Activated effector memory CD4-positive, alpha-beta T cell treated with anti-CD3 and anti-CD28 coated beads, Interleukin-2, amount 50 U/mL, for 16 hours (primary cell): ENCODE data around the gene FNDC11.
A peak's percentile ranks its signal among the peaks of the same experiment; 100 is the strongest.
"Not testable (repeated sequence)": the region's sequence is repeated elsewhere in the genome, so short reads cannot be mapped to it uniquely, and the experiment has no call there.

Source experiments
- DNase-seq: peaks from one replicate; pipeline ENCODE4 v3.0.0-alpha.2; 2020

The FNDC11 gene

GRCh38 chr20:63553933-63554290 lies at the start of gene FNDC11:
TSS of gene FNDC11 (plus strand) at chr20:63554159. CDS start at chr20:63555664, 1,505 bp downstream.
- peak; percentile 84 for DNase-seq

- DNase-seq: no peak
These were observed 49.3 kb upstream of the FNDC11 start for GRCh38 chr20:63504642-63505041.

GRCh38 chr20:63505281-63505680 lies 48.7 kb upstream of the FNDC11 start:
- DNase-seq: no peak

- no peak for DNase-seq
These were observed 48.2 kb upstream of the FNDC11 start for GRCh38 chr20:63505723-63506122.

GRCh38 chr20:63507083-63507743 lies 46.7 kb upstream of the FNDC11 start:
- no peak for DNase-seq

GRCh38 chr20:63508072-63508768 lies 45.7 kb upstream of the FNDC11 start:
- DNase-seq: no peak

GRCh38 chr20:63509088-63509564 lies 44.8 kb upstream of the FNDC11 start:
- DNase-seq: no peak

GRCh38 chr20:63513207-63513606 lies 40.8 kb upstream of the FNDC11 start:
- no peak for DNase-seq

- not testable (repeated sequence) for DNase-seq
These were observed 39.4 kb upstream of the FNDC11 start for GRCh38 chr20:63514520-63514919.

- no peak for DNase-seq
These were observed 36.3 kb upstream of the FNDC11 start for GRCh38 chr20:63517376-63518309.

- no peak for DNase-seq
These were observed 35.6 kb upstream of the FNDC11 start for GRCh38 chr20:63518351-63518861.

- DNase-seq: no peak
These were observed 34.9 kb upstream of the FNDC11 start for GRCh38 chr20:63518946-63519667.

GRCh38 chr20:63519668-63520503 lies 34.1 kb upstream of the FNDC11 start:
- DNase-seq: peak; percentile 90

- DNase-seq: peak; percentile 94
These were observed 33.4 kb upstream of the FNDC11 start, which contains the start of gene PPDPF for GRCh38 chr20:63520504-63520933. TSS of gene PPDPF (plus strand) at chr20:63520765. CDS start at chr20:63521309, 544 bp downstream.

GRCh38 chr20:63520934-63521601 lies 32.9 kb upstream of the FNDC11 start:
- DNase-seq: peak; percentile 90

- no peak for DNase-seq
These were observed 32.4 kb upstream of the FNDC11 start for GRCh38 chr20:63521602-63522001.

- DNase-seq: peak; percentile 62
These were observed 31.7 kb upstream of the FNDC11 start for GRCh38 chr20:63522091-63522868.

- DNase-seq: peak; percentile 63
These were observed 30.9 kb upstream of the FNDC11 start for GRCh38 chr20:63522981-63523611.

- no peak for DNase-seq
These were observed 28.8 kb upstream of the FNDC11 start for GRCh38 chr20:63525185-63525584.
